CD14-positive monocyte (primary cell): ENCODE results near the gene ABCE1. TPM values are rescaled to one million over a fixed set of nuclear protein-coding genes. Genes with fewer than 3 reads are reported as not detected.

Experiments
- DNase-seq, 3 donors: peaks; one replicate each; pipeline ENCODE4 v3.0.0-alpha.2; 2011 to 2022
- H2AFZ ChIP-seq: 2 replicates; pipeline ENCODE4 v1.6.0; 2012; ENCODE audit warnings: mild to moderate bottlenecking, low read depth, low read length, inconsistent platforms; ENCODE audit not compliant: insufficient read depth, poor library complexity, severe bottlenecking
- H3K27ac ChIP-seq, 2 donors: 1 replicate in 1 of 2; 2 replicates in 1 of 2; pipeline ENCODE4 v1.5.1; 2012 to 2013; ENCODE audit warnings: low read length in 2 of 2, control low read depth in 1 of 2, inconsistent platforms in 1 of 2, low read depth in 1 of 2, mild to moderate bottlenecking in 1 of 2
- H3K27me3 ChIP-seq, 2 donors: one replicate each; pipeline versions ENCODE4 v1.6.0 to v1.6.1; 2011 to 2013; ENCODE audit warnings: low read length in 2 of 2; ENCODE audit not compliant: control insufficient read depth in 2 of 2, insufficient read depth in 2 of 2
- H3K36me3 ChIP-seq, 2 donors: replicated peaks in 1 of 2; 1 replicate in 1 of 2; 2 replicates in 1 of 2; pipeline versions ENCODE4 v1.5.1 to v1.6.1; 2012 to 2013; ENCODE audit warnings: low read length in 2 of 2, control low read depth in 1 of 2, inconsistent platforms in 1 of 2, mild to moderate bottlenecking in 1 of 2; ENCODE audit not compliant: insufficient read depth in 2 of 2, control insufficient read depth in 1 of 2
- H3K4me1 ChIP-seq, 2 donors: 1 replicate in 1 of 2; 2 replicates in 1 of 2; pipeline versions ENCODE4 v1.5.1 to v1.6.1; 2012 to 2013; ENCODE audit warnings: low read length in 2 of 2, control low read depth in 1 of 2, inconsistent platforms in 1 of 2, mild to moderate bottlenecking in 1 of 2, moderate library complexity in 1 of 2; ENCODE audit not compliant: insufficient read depth in 2 of 2, control insufficient read depth in 1 of 2
- H3K4me2 ChIP-seq: replicated peaks from 2 replicates; pipeline ENCODE3; 2012; ENCODE audit warnings: low read length, moderate library complexity, mild to moderate bottlenecking; ENCODE audit not compliant: poor library complexity, severe bottlenecking; ENCODE audit errors: extremely low read depth
- H3K4me3 ChIP-seq, 3 experiments: fragments of 200-600 bp in 1 of 3; sonication (generic) in 1 of 3; replicated peaks in 1 of 3; 1 replicate in 2 of 3; 2 replicates in 1 of 3; pipeline ENCODE4 v1.5.1; 2011 to 2013; ENCODE audit warnings: low read length in 3 of 3, mild to moderate bottlenecking in 3 of 3, control low read depth in 2 of 3, low read depth in 2 of 3, inconsistent platforms in 1 of 3, moderate library complexity in 1 of 3
- H3K79me2 ChIP-seq: 2 replicates; pipeline ENCODE4 v1.6.0; 2012; ENCODE audit warnings: mild to moderate bottlenecking, control low read depth, inconsistent platforms, low read length, moderate library complexity; ENCODE audit not compliant: insufficient read depth
- H3K9ac ChIP-seq: 2 replicates; pipeline ENCODE4 v1.6.0; 2017; ENCODE audit warnings: low read length, mild to moderate bottlenecking; ENCODE audit not compliant: insufficient read depth, poor library complexity, severe bottlenecking
- H3K9me3 ChIP-seq, 2 donors: replicated peaks in 1 of 2; 1 replicate in 1 of 2; 2 replicates in 1 of 2; pipeline versions ENCODE4 v1.5.1 to v1.6.1; 2012 to 2013; ENCODE audit warnings: low read length in 2 of 2, control low read depth in 1 of 2; ENCODE audit not compliant: control insufficient read depth in 1 of 2, insufficient read depth in 1 of 2
- H4K20me1 ChIP-seq: 2 replicates; pipeline ENCODE4 v1.6.0; 2012; ENCODE audit warnings: mild to moderate bottlenecking, low read length, control low read depth, moderate library complexity; ENCODE audit not compliant: insufficient read depth
- H3K27ac Mint-ChIP-seq, 7 donors: one replicate each; pipeline ENCODE4 v1.8.0; 2020; ENCODE audit warnings: mild to moderate bottlenecking in 7 of 7, mixed read lengths in 7 of 7, moderate library complexity in 6 of 7, inconsistent platforms in 2 of 7
- H3K27me3 Mint-ChIP-seq, 3 donors: one replicate each; pipeline ENCODE4 v1.8.0; 2021 to 2022; ENCODE audit warnings: low read depth in 3 of 3, mild to moderate bottlenecking in 3 of 3, mixed read lengths in 3 of 3, moderate library complexity in 3 of 3, inconsistent platforms in 1 of 3
- H3K36me3 Mint-ChIP-seq, 2 donors: one replicate each; pipeline ENCODE4 v1.8.0; 2020; ENCODE audit warnings: mixed read lengths in 2 of 2, inconsistent platforms in 1 of 2, mild to moderate bottlenecking in 1 of 2
- H3K4me1 Mint-ChIP-seq: one replicate; pipeline ENCODE4 v1.8.0; 2020; ENCODE audit warnings: mild to moderate bottlenecking, mixed read lengths
- H3K4me3 Mint-ChIP-seq, 2 donors: one replicate each; pipeline ENCODE4 v1.8.0; 2020; ENCODE audit warnings: mild to moderate bottlenecking in 2 of 2, mixed read lengths in 2 of 2, moderate library complexity in 1 of 2
- H3K9me3 Mint-ChIP-seq, 7 donors: one replicate each; pipeline ENCODE4 v1.8.0; 2020 to 2022; ENCODE audit warnings: mixed read lengths in 7 of 7, mild to moderate bottlenecking in 6 of 7, moderate library complexity in 6 of 7, inconsistent platforms in 2 of 7
- CTCF ChIP-seq: fragments of 200-600 bp; IDR thresholded peaks from one replicate; pipeline ENCODE4 v1.8.0; 2022; ENCODE audit warnings: antibody characterized with exemption, mild to moderate bottlenecking
- WGBS: methylation state at CpG from one replicate; pipeline ENCODE4 v1.1.5; 2013; ENCODE audit warnings: missing lambda C conversion rate; ENCODE audit not compliant: insufficient coverage; 5-methylcytosine and 5-hydroxymethylcytosine counted together
- intact Hi-C, 2 donors: fragments of 100-400 bp; cut with micrococcal nuclease; formaldehyde crosslinking; loops; one replicate each; pipeline versions ENCODE4 v1.15.0 to v1.15.1; 2023
- polyA plus RNA-seq, 3 donors: library from polyadenylated mRNA; depleted of rRNA in 1 of 3; unstranded in 2 of 3; stranded (reverse) in 1 of 3; fragments of 300-500 nt in 2 of 3; fragments of >200 nt in 1 of 3; fragmentation: Illumina TruSeq in 2 of 3; gene quantifications; 1 replicate in 2 of 3; 2 replicates in 1 of 3; pipeline ENCODE4 v1.2.3, GENCODE V29; 2012 to 2021

ABCE1 gene
- polyA plus RNA-seq, 3 donors, result 22.1 to 25.0 (median 23.7) TPM

GRCh38 chr4:145161549-145161948 is 63.4 kb downstream of the ABCE1 start:
- 50% methylated on average over 2 of the region's 2 CpGs for WGBS
- H3K36me3 ChIP-seq, result peaks cover 74 to 96% of the 10 kb centered on the region in 2 donors
- H3K36me3 Mint-ChIP-seq, result peaks cover 55 to 83% of the 10 kb centered on the region in 2 donors
- H3K27ac ChIP-seq, result peak overlapping the region in 1 of 2 donors; percentile 36
- no peak for DNase-seq
- no peak overlapping the region for H2AFZ ChIP-seq
- no peaks in the 10 kb centered on the region for H3K4me1 Mint-ChIP-seq
- H3K9ac ChIP-seq, result no peak overlapping the region
- no peaks in the 10 kb centered on the region for H3K9me3 ChIP-seq
- peak overlapping the region in 2 of 7 donors; percentile 47 to 88 for H3K27ac Mint-ChIP-seq
- no peak overlapping the region for H3K4me2 ChIP-seq
- no peaks in the 10 kb centered on the region for H3K27me3 Mint-ChIP-seq
- no peak overlapping the region for H3K4me3 ChIP-seq
- no peaks in the 10 kb centered on the region for H3K4me1 ChIP-seq
- no peaks in the 10 kb centered on the region for H3K9me3 Mint-ChIP-seq
- H3K27me3 ChIP-seq, result no peaks in the 10 kb centered on the region
- peaks cover 63% of the 10 kb centered on the region for H4K20me1 ChIP-seq
- no peak for TF ChIP-seq CTCF
- intact Hi-C loops, result no loop called here
- H3K79me2 ChIP-seq, result peaks cover 22% of the 10 kb centered on the region
- no peak overlapping the region for H3K4me3 Mint-ChIP-seq

DNA sequence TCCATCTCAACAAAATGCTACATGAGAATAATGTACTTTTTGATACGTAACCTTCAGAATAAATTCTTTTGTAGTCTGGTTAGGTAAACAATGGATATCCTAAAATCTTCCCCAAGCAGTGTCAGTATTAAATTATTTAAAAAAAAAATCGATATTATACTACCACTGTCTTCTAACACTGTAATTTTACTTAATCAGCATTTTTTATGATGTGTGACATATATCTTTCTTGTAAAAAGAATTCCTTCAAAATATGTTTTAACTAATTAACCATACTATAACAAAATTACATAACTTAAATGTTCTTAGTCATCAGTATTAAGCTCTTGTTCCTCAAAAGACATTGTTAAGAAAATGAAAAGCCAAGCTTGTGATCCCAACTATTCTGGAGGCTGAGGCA is 69.8 kb downstream of the ABCE1 start:
- Mint-ChIP-seq H3K27ac (no peak overlapping the region), H3K4me3 (no peak overlapping the region), H3K36me3 (peaks cover 44 to 70% of the 10 kb centered on the region in 2 donors), H3K9me3 (no peaks in the 10 kb centered on the region), H3K27me3 (no peaks in the 10 kb centered on the region), H3K4me1 (no peaks in the 10 kb centered on the region)
- no peak overlapping the region for H3K9ac ChIP-seq
- WGBS, result no CpG with 5 or more reads among the region's 2 CpGs
- H3K4me2 ChIP-seq, result no peak overlapping the region
- no peaks in the 10 kb centered on the region for H3K9me3 ChIP-seq
- no peaks in the 10 kb centered on the region for H3K27me3 ChIP-seq
- no peak for DNase-seq
- H2AFZ ChIP-seq, result no peak overlapping the region
- peaks cover 63 to 81% of the 10 kb centered on the region in 2 donors for H3K36me3 ChIP-seq
- intact Hi-C loops, result no loop called here
- peaks cover 58% of the 10 kb centered on the region for H3K79me2 ChIP-seq
- no peak for TF ChIP-seq CTCF
- H3K4me1 ChIP-seq, result no peaks in the 10 kb centered on the region
- H4K20me1 ChIP-seq, result peaks cover 77% of the 10 kb centered on the region
- H3K4me3 ChIP-seq, result no peak overlapping the region
- H3K27ac ChIP-seq, result no peak overlapping the region
